ENCODE data around the gene TAS1R2.
"Not testable (repeated sequence)": the region's sequence is repeated elsewhere in the genome, so short reads cannot be mapped to it uniquely, and the experiment has no call there.

The TAS1R2 gene

DNA sequence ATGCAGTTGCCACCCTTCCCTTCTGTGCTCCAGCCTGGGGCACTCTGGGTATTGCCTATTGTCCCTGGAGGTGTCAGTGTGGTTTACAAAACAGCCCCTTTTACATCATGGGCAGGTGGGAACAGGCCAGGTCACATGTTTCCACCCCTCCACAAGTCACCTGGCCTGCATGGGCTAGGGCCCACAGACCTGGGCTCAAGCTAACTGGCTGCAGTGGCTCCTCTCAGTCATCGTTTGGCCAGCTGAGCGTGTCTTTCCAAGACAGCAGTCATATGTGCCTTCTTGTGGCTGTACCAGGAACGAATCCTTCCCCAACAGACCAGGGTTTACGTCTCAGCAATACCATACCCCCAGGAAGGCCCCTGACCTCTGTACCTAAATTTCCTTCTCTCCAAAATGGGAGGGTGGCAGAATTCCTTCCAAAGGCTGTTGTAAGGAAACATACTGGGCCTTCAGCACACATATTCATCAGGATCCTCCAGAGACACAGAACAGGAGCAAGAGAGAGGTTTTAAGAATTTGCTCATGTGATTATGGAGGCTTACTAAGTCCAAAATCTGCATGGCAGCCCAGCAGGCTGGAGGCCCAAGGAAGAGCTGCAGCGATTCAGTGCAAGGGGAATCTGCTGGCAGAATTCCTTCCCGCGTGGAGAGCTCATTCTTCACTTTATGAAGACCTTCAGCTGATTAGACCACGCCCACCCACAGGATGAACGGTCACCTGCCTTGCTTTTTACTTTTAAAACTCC is 10.6 kb upstream of the TAS1R2 start:
- no peak for DNase-seq (ENCODE audit: low read depth, low spot score)

- DNase-seq (ENCODE audit: low read depth, low spot score) = no peak
Observed at GRCh38 chr1:18868801-18869424, 9.5 kb upstream of the TAS1R2 start.

DNA sequence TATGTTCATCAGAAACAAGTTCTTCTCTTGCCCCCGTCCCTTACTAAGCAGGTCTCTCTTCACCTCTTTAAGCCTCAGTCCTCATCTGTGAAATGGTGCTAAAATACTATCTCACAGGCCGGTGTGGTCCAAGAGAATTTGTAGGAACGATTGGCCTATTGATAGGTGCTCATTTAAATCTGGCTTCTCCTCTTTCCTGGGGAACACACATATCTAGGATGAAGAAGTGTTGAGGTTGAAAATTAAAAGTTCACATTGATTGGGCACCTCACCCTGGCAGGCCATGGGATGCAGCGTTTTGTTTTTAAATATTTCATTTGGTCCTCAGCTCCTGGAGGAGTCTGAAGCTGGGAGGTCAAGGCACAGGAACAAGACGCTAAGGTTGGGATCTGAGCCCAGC is 8.9 kb upstream of the TAS1R2 start:
- no peak for DNase-seq (ENCODE audit: low read depth, low spot score)

DNA sequence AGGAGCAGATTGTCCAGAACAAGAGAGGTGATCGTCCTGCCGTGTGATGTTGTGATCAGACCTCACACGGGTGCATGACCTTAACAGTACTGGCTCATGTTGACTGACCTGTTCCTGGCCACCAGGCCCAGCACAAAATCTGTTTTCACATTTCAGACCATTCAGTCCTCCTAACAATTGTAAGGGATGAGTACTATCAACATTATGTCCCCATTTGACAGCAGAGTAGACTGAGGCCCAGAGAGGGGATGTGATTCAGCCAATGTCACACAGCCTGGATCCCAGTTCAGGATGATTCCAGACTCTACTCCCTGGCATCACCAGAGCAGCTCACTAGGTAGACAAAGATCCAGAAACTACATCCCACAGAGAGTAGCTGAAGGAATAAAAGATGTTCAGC is 7.4 kb upstream of the TAS1R2 start:
- DNase-seq (ENCODE audit: low read depth, low spot score) = no peak

- no peak for DNase-seq (ENCODE audit: low read depth, low spot score)
Observed at GRCh38 chr1:18866314-18866713, 6.9 kb upstream of the TAS1R2 start.

DNA sequence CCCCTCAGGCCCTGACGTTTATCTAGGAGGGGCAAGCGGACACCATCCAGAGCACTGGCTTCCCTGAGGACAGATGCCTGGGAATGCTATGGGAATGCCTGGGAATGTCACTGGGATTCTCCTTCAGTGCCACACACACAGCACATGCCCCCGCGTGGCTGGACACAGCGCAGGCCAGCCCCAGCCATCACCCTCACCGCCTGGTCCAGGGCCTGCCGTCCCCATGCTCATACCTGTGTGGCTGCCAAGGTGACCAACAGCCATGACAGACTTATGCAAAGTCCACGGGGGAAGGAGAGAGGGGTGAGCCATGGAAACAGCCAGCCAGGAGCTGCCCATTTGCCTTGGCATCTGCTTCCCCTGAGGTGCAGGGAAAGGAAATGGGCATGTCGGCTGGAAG is 5.7 kb upstream of the TAS1R2 start:
- DNase-seq (ENCODE audit: low read depth, low spot score) = no peak

DNA sequence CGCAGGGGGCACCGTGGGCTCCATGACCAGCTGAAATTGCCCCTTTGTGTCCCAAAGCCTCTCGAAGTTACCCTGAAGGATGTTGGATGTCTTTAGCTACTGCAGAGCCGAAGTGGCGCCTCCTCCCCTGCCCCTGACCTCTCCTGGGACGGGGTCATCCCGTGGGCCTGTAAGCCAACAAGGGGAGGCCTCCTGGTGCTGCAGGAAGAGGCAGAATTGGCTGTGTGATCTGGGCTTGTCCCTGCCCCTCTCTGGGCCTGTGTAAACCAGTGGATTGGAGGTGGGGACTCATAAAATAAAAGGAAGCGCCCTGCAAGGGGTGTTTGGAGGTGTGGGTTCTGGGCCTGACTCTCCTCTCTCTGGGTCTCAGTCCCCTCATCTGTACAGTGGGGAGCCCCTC is 2.1 kb upstream of the TAS1R2 start:
- no peak for DNase-seq (ENCODE audit: low read depth, low spot score)

GRCh38 chr1:18861082-18861481 is 1.6 kb upstream of the TAS1R2 start:
- DNase-seq (ENCODE audit: low read depth, low spot score) = no peak

- no peak for DNase-seq (ENCODE audit: low read depth, low spot score)
Observed at GRCh38 chr1:18858070-18858688, 1.3 kb downstream of the TAS1R2 start.

GRCh38 chr1:18856435-18856834 is 3.0 kb downstream of the TAS1R2 start:
- no peak for DNase-seq (ENCODE audit: low read depth, low spot score)

DNA sequence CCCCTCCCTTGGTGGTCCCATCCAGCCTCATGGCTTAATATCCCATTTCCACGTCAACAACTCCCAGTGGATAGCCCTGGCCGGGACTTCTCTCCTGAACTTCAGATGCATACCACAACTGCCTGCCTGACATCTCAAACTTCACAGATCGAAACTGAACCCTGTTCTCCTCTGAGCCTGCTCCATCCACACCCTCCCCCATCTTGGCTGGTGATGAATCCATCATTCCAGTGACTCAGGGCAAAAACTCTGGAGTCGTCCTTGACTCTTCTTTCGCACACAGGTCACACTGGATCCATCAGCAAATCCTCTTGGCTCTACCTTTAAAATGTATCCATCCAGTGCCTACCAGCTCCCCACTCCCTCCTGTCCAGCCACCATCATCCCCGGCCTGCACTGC is 3.9 kb downstream of the TAS1R2 start:
- DNase-seq (ENCODE audit: low read depth, low spot score) = no peak

DNA sequence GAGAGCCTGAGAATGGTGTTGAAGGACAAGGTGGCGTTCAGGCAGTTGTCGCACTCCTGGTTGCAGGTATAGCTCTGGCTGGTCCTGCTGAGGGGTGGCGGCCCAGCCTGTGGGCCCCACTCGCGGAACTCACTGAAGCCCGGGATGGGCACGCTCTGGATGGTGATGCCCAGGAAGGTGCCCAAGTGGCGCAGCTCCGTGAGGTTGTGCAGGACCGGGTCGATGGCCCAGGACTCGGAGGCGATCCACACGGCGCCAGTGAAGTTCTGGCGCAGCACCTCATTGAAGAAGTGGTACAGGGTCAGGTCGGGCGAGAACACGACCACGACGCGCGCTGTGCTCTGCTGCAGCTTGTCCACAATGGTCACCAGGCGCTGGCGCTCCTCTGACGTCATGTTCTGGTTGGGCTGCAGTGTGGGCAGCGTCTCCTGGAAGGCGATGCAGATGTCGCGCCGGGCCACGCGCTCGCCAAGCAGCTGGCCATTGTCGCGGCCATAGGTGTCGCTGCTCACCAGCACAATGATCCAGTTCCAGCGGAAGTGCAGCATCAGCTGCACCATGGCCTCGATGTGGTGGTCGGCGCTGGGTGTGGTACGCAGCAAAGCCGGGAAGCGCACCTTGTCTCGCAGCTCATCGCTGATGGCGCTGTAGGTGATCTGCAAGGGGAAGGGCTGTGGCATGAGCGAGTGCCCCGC is 5.0 kb downstream of the TAS1R2 start:
- DNase-seq (ENCODE audit: low read depth, low spot score) = no peak

GRCh38 chr1:18852501-18852900 is 7.0 kb downstream of the TAS1R2 start:
- DNase-seq (ENCODE audit: low read depth, low spot score) = no peak

DNA sequence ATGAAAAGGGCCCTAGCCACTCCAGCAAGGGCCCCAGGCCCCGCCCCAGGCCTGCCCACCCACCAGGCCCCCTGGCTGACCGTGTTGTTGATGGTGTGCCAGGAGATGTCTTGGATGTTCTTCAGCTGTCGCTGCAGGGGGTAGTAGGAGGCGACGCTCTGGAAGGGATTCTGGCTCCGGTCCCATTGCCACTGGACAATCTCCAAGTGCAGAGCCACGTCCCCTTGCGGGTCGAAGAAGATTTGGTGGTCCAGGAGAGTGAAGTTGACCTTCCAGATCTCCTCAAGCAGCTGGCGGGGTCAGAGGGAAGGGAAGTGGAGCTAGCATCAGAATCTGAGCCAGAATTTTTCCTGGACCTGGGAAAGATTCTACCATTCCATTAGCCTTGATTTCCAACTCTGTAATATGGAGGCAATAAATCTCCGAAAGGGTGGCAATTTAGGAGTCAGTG is 10.2 kb downstream of the TAS1R2 start:
- peak; percentile 9 for DNase-seq (ENCODE audit: low read depth, low spot score)

GRCh38 chr1:18847723-18848122 is 11.7 kb downstream of the TAS1R2 start:
- DNase-seq (ENCODE audit: low read depth, low spot score) = not testable (repeated sequence)

GRCh38 chr1:18840145-18840544 is 19.3 kb downstream of the TAS1R2 start:
- no peak for DNase-seq (ENCODE audit: low read depth, low spot score)

DNA sequence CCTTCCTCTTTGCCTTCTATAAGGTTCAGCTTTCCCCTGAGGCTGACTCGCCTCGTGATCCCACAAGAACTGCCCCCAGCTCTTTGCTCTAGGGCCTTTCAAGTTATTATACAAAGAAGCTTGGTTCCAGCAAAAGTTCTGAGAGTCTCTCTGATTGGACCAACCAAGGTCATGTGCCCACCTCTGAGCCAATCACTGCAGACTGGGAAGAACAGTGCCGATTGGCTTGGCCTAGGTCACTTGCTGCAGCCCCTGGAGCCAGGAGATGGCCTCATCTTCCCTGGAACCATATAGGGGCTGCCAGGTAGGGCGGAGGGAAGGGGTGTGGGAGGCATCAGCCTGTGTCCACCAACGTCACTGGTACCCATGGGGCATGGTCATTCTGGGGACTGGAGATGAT is 22.8 kb downstream of the TAS1R2 start:
- no peak for DNase-seq (ENCODE audit: low read depth, low spot score)

DNA sequence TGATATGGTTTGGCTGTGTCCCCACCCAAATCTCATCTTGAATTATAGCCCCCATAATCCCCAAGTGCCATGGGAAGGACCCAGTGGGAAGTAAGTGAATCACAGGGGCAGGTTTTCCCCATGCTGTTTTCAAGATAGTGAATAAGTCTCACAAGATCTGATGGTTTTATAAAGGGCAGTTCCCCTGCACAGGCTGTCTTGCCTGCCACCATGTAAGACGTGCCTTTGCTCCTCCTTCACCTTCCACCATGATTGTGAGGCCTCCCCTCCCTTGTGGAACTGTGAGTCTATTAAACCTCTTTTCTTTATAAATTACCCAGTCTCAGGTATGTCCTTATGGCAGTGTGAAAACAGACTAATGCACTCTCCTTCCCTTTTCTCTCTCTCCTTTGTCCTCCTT is 27.1 kb downstream of the TAS1R2 start:
- not testable (repeated sequence) for DNase-seq (ENCODE audit: low read depth, low spot score)

- no peak for DNase-seq (ENCODE audit: low read depth, low spot score)
Observed at GRCh38 chr1:18831656-18832055, 27.8 kb downstream of the TAS1R2 start.

GRCh38 chr1:18830596-18830995 is 28.9 kb downstream of the TAS1R2 start:
- DNase-seq (ENCODE audit: low read depth, low spot score) = no peak

DNA sequence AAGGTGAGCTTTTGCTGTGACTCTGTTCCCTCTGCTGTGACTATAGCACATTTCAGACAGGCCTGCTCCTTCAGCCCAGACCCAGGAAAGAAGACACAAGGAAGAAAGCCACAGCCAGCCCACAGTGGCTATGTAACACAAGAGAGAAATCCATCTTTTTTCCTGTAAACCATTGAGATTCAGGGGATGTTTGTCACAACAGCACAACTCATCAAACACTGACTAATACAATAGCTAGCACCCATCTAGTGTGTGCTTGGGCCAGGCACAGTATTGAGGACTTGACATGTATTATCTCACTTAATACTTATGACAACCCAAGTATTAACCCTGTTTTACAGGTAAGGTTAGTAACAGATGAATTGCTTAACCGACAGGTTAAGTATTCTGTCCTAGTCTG is 29.8 kb downstream of the TAS1R2 start:
- no peak for DNase-seq (ENCODE audit: low read depth, low spot score)

DNA sequence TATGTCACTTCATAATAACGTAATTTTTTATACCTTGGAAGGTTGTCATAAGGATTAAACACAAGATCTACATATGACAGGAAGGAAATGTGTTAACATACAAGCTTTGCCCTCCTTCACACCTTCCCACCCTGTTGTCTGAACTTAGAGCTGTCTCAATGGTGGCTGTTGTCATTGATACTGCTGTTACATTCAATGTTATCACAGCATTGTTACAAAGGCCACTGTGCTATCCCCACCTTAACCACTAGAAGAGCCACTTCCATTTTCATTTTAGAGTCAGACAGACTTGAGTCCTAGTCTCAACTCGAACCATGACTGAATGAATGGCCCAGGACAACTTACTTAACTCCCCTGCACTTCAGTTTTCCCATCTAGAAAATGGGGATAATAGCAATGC is 31.2 kb downstream of the TAS1R2 start:
- no peak for DNase-seq (ENCODE audit: low read depth, low spot score)

All from astrocyte of the hippocampus (primary cell).